ENCODE data around the gene LRIT3. TPM values are rescaled to one million over a fixed set of nuclear protein-coding genes. Genes with fewer than 3 reads are reported as not detected.

LRIT3 gene
- total and polyA plus RNA-seq, 2 of the 4 experiments (the other 2 are of a cell fraction) = 0.02 TPM; not detected in 1

DNA sequence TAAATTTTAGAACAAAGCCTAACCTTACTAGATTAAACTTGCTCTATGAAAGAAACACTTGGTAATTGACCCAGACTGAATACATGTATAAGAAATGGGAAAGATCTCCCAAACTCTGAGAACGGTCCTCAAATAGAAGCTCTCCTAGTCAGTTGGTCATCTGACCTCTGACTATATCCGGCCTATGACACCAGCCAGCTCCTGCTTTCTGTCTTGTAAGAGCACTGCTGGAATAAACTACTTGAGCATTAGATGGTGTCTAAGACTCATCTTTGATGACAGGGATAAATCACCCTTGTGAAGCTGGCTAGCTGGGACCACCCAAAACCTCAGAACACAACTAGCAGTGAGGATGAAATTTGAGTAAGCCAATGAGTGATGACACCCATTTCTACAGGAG, 24.2 kb downstream of the LRIT3 start:
- Histone ChIP-seq H4K5ac (ENCODE audit: low read depth, low read length) (no peak overlapping the region), H3K27me3 (ENCODE audit: control insufficient read depth, insufficient read depth, low read length) (no peaks in the 10 kb centered on the region), H3K36me3 (ENCODE audit: control insufficient read depth, insufficient read depth, low read length) (no peaks in the 10 kb centered on the region), H2BK120ac (ENCODE audit: low read depth, low read length) (no peak overlapping the region), H3K18ac (ENCODE audit: low read depth, low read length) (no peak overlapping the region), H3K9ac (ENCODE audit: low read depth, low read length) (no peak overlapping the region), H2AK5ac (ENCODE audit: low read depth, low read length) (no peak overlapping the region), H2BK5ac (ENCODE audit: low read depth, low read length, poor library complexity, severe bottlenecking) (no peak overlapping the region), H3K79me1 (ENCODE audit: low read depth in 1 of 2, low read length in 2 of 2) (no peaks in the 10 kb centered on the region), H2AFZ (replicated peaks; ENCODE audit: low read length, poor library complexity) (no peak overlapping the region), H3K9me1 (ENCODE audit: insufficient read depth, low read length) (no peaks in the 10 kb centered on the region), H3K4me2 (ENCODE audit: low read depth, low read length) (no peak overlapping the region), H2BK20ac (ENCODE audit: low read depth, low read length) (no peak overlapping the region), H2BK15ac (ENCODE audit: low read depth, low read length) (no peak overlapping the region), H2AK9ac (replicated peaks; ENCODE audit: low read depth, low read length, poor library complexity) (no peak overlapping the region), H3K4me1 (ENCODE audit: control insufficient read depth, insufficient read depth, low read length) (no peaks in the 10 kb centered on the region), H3K9me3 (ENCODE audit: control insufficient read depth, insufficient read depth, low read length) (no peaks in the 10 kb centered on the region), H4K8ac (ENCODE audit: low read depth in 2 of 2, low read length in 2 of 2) (no peak overlapping the region), H3K56ac (ENCODE audit: extremely low read depth, insufficient read depth, low read length) (no peak overlapping the region), H3K14ac (replicated peaks; ENCODE audit: low read depth, low read length) (no peak overlapping the region), H4K20me1 (ENCODE audit: insufficient read depth, low read length) (no peaks in the 10 kb centered on the region), H3K4ac (ENCODE audit: low read depth, low read length) (no peak overlapping the region), H3K27ac (ENCODE audit: insufficient read depth, low read length) (no peak overlapping the region), H3K4me3 (ENCODE audit: insufficient read depth, low read depth, low read length) (no peak overlapping the region), H3K23ac (ENCODE audit: low read depth, low read length) (no peak overlapping the region), H4K91ac (ENCODE audit: insufficient read depth, low read depth, low read length) (no peak overlapping the region)
- intact Hi-C loops (cut with micrococcal nuclease) = no loop called here
- POLR2A ChIA-PET (ENCODE audit: unreplicated experiment) = no interaction called here
- dilution Hi-C loops (cut with HindIII; ENCODE audit: low sequenced_read_pairs, unreplicated experiment) = no loop called here
- ATAC-seq (ENCODE audit: low read depth) = no peak
- TF ChIP-seq MAFK (IDR thresholded peaks at IDR 0.05; ENCODE audit: low read depth, low read length) (no peak), FOS (IDR thresholded peaks at IDR 0.05; ENCODE audit: low read depth, low read length) (no peak), RFX5 (IDR thresholded peaks at IDR 0.05; ENCODE audit: low read depth, low read length) (no peak), MAZ (IDR thresholded peaks at IDR 0.05; ENCODE audit: borderline replicate concordance, low read depth, low read length) (no peak), RAD21 (IDR thresholded peaks at IDR 0.05; ENCODE audit: low read length) (no peak), POLR2A (IDR thresholded peaks at IDR 0.05; ENCODE audit: low read depth, low read length) (no peak), RCOR1 (IDR thresholded peaks at IDR 0.05; ENCODE audit: insufficient replicate concordance, low read length) (no peak), CHD1 (IDR thresholded peaks at IDR 0.05; ENCODE audit: low read depth, low read length) (no peak), CEBPB (IDR thresholded peaks at IDR 0.05; ENCODE audit: low read depth, low read length) (no peak), SMC3 (IDR thresholded peaks at IDR 0.05; ENCODE audit: low read depth, low read length) (no peak), BHLHE40 (IDR thresholded peaks at IDR 0.05; ENCODE audit: low read depth, low read length) (no peak), MXI1 (IDR thresholded peaks at IDR 0.05; ENCODE audit: borderline replicate concordance, low read depth, low read length) (no peak)
- TF ChIP-seq, protein P1, sequence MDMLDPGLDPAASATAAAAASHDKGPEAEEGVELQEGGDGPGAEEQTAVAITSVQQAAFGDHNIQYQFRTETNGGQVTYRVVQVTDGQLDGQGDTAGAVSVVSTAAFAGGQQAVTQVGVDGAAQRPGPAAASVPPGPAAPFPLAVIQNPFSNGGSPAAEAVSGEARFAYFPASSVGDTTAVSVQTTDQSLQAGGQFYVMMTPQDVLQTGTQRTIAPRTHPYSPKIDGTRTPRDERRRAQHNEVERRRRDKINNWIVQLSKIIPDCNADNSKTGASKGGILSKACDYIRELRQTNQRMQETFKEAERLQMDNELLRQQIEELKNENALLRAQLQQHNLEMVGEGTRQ (IDR thresholded peaks at IDR 0.05; ENCODE audit: low read depth, low read length) = no peak
- TF ChIP-seq, protein P2, sequence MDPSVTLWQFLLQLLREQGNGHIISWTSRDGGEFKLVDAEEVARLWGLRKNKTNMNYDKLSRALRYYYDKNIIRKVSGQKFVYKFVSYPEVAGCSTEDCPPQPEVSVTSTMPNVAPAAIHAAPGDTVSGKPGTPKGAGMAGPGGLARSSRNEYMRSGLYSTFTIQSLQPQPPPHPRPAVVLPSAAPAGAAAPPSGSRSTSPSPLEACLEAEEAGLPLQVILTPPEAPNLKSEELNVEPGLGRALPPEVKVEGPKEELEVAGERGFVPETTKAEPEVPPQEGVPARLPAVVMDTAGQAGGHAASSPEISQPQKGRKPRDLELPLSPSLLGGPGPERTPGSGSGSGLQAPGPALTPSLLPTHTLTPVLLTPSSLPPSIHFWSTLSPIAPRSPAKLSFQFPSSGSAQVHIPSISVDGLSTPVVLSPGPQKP (IDR thresholded peaks at IDR 0.05; ENCODE audit: borderline replicate concordance, low read depth, low read length) = no peak
- no TSS peak for BruUV-seq (replicated peaks)
- CTCF ChIA-PET = no interaction called here
- DNase-seq = no peak
- no CpG with 5 or more reads among the region's 2 CpGs for WGBS, 2 experiments (ENCODE audit: extremely low coverage in 2 of 2, insufficient read length in 1 of 2)
- in situ Hi-C loops (cut with MboI; ENCODE audit: low sequenced_read_pairs) = no loop called here
